Progenitor cell of endocrine pancreas (in vitro differentiated cells): ENCODE measurements around the gene UGT1A3. TPM values are rescaled to one million over a fixed set of nuclear protein-coding genes. Genes with fewer than 3 reads are reported as not detected.
A peak's percentile ranks its signal among the peaks of the same experiment; 100 is the strongest.

Source experiments
- DNase-seq: peaks from one replicate; pipeline ENCODE4 v3.0.0; 2021; ENCODE audit warnings: low spot score; ENCODE audit not compliant: unreplicated experiment
- H3K27ac Mint-ChIP-seq: 2 replicates; pipeline ENCODE4 v1.8.0; 2021; ENCODE audit warnings: mild to moderate bottlenecking, moderate library complexity, mixed read lengths
- H3K27me3 Mint-ChIP-seq: 2 replicates; pipeline ENCODE4 v1.8.0; 2021; ENCODE audit warnings: mixed read lengths
- H3K36me3 Mint-ChIP-seq: 2 replicates; pipeline ENCODE4 v1.8.0; 2022; ENCODE audit warnings: mixed read lengths; ENCODE audit not compliant: insufficient read depth
- H3K4me1 Mint-ChIP-seq: 2 replicates; pipeline ENCODE4 v1.8.0; 2021; ENCODE audit warnings: low read depth, mixed read lengths
- H3K4me3 Mint-ChIP-seq: 2 replicates; pipeline ENCODE4 v1.8.0; 2021; ENCODE audit warnings: low read depth, mild to moderate bottlenecking, moderate library complexity, mixed read lengths
- H3K9me3 Mint-ChIP-seq: 2 replicates; pipeline ENCODE4 v1.8.0; 2021; ENCODE audit warnings: low read depth, mixed read lengths
- total RNA-seq: library from RNA; stranded (reverse); gene quantifications from 2 replicates; pipeline ENCODE4 v1.2.1, GENCODE V29; 2021
- TF ChIP-seq, protein P1 (sequence below): fragments of 200-600 bp; sonication (generic); IDR thresholded peaks from one replicate; pipeline ENCODE4 v1.5.0; 2021; ENCODE audit warnings: antibody characterized with exemption, mild to moderate bottlenecking; ENCODE audit not compliant: unreplicated experiment

UGT1A3 gene
- total RNA-seq, 1 donor from 2014 or later = not detected

DNA sequence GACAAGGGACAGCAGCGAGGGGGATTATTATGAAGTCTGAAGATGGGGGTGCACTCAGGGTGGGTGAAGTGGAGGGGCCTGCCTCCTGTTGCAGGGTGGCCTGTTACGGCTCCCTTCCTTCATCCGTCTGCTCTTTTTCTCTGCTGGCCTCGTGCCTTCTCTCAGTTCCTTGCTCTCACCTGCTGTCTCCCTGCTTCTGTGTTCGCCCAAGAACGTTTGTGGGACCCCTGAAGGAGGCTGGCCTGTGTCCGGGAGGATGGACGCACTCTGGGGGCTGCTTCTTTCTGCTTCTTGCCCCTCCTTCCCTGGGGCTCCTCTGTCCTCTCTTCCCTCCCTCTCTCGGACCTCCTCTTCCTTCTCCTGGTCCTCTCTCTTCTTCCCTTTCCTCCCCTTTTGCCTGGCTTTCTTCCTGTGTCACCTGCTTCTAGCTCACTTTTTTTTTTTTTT is 63.1 kb downstream of the UGT1A3 start:
- Mint-ChIP-seq H3K4me3 (no peak overlapping the region), H3K9me3 (no peaks in the 10 kb centered on the region), H3K27me3 (peaks cover 11% of the 10 kb centered on the region), H3K4me1 (no peaks in the 10 kb centered on the region), H3K36me3 (no peaks in the 10 kb centered on the region), H3K27ac (no peak overlapping the region)
- TF ChIP-seq, protein P1, sequence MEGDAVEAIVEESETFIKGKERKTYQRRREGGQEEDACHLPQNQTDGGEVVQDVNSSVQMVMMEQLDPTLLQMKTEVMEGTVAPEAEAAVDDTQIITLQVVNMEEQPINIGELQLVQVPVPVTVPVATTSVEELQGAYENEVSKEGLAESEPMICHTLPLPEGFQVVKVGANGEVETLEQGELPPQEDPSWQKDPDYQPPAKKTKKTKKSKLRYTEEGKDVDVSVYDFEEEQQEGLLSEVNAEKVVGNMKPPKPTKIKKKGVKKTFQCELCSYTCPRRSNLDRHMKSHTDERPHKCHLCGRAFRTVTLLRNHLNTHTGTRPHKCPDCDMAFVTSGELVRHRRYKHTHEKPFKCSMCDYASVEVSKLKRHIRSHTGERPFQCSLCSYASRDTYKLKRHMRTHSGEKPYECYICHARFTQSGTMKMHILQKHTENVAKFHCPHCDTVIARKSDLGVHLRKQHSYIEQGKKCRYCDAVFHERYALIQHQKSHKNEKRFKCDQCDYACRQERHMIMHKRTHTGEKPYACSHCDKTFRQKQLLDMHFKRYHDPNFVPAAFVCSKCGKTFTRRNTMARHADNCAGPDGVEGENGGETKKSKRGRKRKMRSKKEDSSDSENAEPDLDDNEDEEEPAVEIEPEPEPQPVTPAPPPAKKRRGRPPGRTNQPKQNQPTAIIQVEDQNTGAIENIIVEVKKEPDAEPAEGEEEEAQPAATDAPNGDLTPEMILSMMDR = no peak
- no peak for DNase-seq

DNA sequence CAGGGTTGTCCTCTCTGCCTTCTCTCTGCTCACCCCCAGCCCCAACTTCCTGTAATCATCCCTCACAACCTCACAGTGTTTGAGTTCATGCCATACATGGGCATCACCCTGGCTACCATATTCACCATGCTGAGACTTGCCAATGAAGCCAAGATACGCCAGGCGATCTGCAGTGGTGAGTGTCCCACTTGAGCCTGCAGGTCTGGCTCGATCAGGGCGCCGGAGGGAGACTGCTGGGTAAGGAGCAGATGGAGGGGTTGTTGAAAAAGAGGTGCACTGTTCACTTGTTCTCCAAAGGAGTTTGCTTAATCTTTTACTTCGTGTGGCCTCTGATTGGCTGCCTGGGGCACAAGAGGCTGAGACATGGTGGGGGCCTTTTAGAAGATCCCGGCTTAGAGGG is 63.9 kb downstream of the UGT1A3 start:
- Mint-ChIP-seq H3K27me3 (peaks cover 11% of the 10 kb centered on the region), H3K4me3 (no peak overlapping the region), H3K9me3 (no peaks in the 10 kb centered on the region), H3K36me3 (no peaks in the 10 kb centered on the region), H3K27ac (no peak overlapping the region), H3K4me1 (no peaks in the 10 kb centered on the region)
- TF ChIP-seq, protein P1 = no peak
- no peak for DNase-seq

DNA sequence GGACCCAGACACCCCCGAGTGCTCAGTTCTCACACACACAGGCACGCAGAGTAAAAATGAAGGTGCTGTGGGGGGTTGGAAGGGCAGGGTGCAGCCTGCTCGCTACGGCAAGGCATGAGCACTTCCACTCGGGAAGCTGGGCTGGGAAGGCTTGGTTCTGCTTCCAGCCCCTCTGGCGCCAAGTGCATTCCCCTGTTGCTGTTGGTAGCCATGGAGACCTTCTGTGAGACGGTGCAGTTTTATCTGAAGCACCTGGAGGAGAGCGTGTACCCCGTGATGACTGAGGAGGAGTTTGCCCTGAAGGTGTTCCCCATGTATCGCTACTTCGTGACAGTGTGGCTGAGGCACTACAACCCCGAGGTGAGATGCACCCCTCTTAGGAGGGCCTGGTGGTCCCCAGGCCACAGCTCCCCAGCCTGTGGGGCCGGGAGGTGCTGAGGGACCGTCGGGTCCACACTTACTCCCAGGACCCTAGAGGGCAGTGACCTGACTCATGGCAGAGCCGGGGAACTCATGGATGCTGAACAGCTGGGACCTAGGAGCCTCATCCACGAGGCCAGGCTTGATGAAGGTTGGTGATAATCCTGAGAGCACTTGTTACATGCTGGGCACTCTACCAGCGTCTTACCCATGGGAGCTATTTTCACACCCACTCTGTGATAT is 64.8 kb downstream of the UGT1A3 start:
- TF ChIP-seq, protein P1 = no peak
- peaks cover 11% of the 10 kb centered on the region for H3K27me3 Mint-ChIP-seq
- no peaks in the 10 kb centered on the region for H3K36me3 Mint-ChIP-seq
- no peak overlapping the region for H3K27ac Mint-ChIP-seq
- no peaks in the 10 kb centered on the region for H3K9me3 Mint-ChIP-seq
- no peak overlapping the region for H3K4me3 Mint-ChIP-seq
- no peaks in the 10 kb centered on the region for H3K4me1 Mint-ChIP-seq
- no peak for DNase-seq

- H3K36me3 Mint-ChIP-seq = no peaks in the 10 kb centered on the region
- no peak overlapping the region for H3K27ac Mint-ChIP-seq
- H3K4me3 Mint-ChIP-seq = no peak overlapping the region
- peaks cover 14% of the 10 kb centered on the region for H3K27me3 Mint-ChIP-seq
- no peaks in the 10 kb centered on the region for H3K4me1 Mint-ChIP-seq
- no peak for DNase-seq
- TF ChIP-seq, protein P1 = no peak
- H3K9me3 Mint-ChIP-seq = no peaks in the 10 kb centered on the region
Measured at GRCh38 chr2:233794128-233794658, 65.4 kb downstream of the UGT1A3 start.

DNA sequence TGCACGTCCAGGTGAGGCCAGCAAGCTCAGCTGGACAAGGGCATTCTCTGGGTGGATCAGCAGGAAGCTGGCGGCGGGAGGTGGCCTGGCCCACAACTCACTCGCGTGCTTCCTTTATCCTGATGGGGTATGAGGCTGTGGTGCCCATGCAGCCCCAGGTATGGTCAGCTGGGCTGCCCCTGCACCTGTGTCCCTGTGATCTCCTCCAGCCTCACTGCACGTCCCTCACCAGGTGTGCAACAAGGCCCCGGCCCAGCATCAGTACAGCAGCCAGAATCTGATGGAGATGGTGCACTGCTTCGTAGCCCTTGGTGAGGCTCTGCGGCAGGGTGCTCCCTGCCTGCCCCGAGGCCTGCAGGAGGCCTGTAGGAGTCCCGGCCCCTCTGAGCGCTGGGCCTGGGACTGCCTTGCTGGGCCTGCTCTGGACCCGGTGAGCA is 66.9 kb downstream of the UGT1A3 start:
- Mint-ChIP-seq H3K36me3 (no peaks in the 10 kb centered on the region), H3K27me3 (peaks cover 17% of the 10 kb centered on the region), H3K4me3 (no peak overlapping the region), H3K9me3 (peaks cover 5% of the 10 kb centered on the region), H3K27ac (no peak overlapping the region), H3K4me1 (no peaks in the 10 kb centered on the region)
- TF ChIP-seq, protein P1 = no peak
- peak; percentile 6 for DNase-seq
